Renal cortical epithelial cell (primary cell): Measurements from ENCODE around the gene CTIF. TPM values are rescaled to one million over a fixed set of nuclear protein-coding genes. Genes with fewer than 3 reads are reported as not detected.
"Not testable (repeated sequence)": the region's sequence is repeated elsewhere in the genome, so short reads cannot be mapped to it uniquely, and the experiment has no call there.

Source experiments
- DNase-seq: peaks from one replicate; pipeline ENCODE4 v3.0.0-alpha.2; 2011; ENCODE audit warnings: low read depth
- total RNA-seq: library from RNA; depleted of rRNA; stranded (reverse); fragments of >200 nt; gene quantifications from 2 replicates; pipeline ENCODE4 v1.2.3, GENCODE V29; 2014

CTIF gene
- total RNA-seq, 1 donor from 2014 or later = 25.8 TPM

DNA sequence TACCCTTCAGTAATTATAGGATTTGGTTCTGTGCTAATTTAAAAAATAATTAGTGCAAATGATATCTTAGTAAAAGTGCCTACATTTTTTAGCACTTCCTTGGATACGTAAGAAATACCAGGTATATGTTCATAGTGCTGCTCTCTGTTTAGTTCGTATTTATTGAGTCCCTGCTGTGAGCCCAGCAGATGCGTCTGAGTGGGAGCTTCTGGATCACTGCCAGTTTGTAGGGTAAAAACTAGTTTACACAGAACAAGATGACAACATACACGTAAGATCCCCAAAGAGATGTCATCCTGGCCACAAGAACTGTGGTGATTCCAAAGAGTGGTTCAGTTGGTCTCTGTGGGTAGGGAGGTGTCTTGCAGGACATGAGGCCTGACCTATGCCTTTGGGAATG, 103.2 kb downstream of the CTIF start:
- no peak for DNase-seq

DNA sequence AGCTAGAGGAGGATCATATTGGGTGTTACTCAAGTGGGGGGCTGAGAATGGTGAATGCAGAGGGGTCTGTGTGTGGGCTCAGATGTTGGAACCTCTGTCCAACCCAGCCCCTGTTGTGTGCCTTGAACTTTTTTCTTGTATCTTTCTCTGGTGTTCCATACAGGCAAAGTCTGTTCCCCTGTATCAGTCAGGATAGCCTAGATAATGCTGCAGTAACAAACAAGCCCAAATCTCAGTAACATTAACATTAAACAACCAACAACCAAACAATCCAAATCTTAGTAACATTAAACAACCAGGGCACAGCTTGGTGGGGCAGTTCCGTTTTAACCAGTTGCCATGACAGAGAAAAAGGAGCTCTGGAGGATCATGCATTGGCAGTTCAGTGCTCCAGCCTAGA, 103.7 kb downstream of the CTIF start:
- DNase-seq = no peak

DNA sequence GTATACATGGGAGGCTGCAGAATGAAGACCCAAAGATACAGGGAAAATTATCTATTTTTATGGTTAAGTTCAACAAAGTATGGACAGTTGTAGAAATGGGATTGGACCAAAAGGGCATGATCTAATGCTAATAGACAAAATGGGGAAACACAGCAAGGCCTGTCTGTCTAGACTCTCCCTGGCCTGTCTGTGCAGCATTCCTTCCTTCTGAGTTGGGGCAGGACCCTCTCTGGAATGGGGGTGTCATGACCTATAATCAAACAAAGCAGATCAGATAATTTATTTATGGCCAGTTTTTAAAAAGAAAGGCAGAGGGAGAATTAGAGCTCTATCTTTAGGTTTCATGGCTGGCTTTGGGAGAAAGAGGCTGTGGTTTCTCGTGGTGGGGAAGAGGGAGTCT, 104.4 kb downstream of the CTIF start:
- DNase-seq = no peak

DNA sequence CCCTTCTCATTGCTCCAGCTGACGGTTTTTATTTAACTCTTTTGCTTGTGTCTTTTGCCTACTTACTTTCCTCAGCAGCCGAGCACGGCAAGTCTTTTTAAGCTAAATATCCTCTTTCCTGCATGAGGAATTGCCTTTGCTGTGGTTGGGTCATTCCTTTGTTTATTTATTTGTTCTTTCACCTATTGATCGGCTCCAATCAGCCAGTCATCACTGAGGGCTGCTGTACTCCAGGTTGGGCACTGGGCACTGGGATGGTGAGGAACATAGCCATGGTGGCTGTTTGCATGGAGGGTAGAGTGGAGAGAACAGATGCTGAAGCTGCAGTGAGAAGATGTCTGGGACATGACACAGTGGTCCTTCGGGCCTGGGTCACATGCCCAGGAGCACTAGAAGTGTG, 105.2 kb downstream of the CTIF start:
- DNase-seq = no peak

DNA sequence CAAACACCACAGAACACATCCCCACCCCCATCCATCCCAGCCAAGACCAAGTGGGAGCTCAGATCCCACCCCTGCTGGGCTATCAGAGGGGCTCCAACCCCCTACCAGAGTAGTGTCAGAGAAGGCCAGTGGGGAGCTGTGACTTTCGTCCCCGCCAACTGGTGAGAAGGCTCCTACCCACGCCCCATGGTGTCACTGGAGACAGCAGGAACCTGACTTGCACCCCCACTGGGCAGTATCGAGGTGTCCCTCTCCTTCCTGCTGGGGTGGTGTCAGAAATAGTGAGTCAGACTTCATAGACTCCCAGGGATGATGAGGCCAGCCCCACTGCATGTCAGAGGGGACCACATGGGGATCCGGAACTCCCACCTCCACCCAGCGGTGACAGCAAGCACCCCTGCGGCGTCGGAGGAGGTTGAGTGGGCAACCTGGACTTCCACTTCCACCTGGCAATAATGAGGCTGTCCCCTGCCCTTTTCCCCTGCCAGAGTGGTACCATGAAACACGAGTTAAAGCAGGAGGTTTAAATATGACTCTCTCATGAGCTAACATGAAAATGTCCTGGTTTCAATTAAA, 106.7 kb downstream of the CTIF start:
- DNase-seq = no peak

DNA sequence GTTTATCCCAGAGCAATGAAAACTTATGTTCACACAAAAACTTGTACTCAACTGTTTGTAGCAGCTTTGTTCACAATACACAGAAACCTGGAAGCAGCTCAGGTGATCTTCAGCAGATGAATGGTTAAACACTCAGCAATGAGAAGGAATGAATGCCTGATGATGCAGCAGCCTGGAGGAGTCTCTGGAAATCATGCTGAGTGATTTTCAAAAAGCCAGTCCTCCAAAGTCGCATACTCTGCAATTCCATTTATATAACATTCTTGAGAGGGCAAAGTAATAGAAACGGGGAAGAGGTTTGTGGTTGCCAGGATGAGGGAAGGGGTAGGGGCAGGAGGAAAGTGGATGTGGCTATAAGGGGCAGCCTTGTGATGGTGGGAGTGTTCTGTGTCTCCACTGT, 108.1 kb downstream of the CTIF start:
- no peak for DNase-seq

DNA sequence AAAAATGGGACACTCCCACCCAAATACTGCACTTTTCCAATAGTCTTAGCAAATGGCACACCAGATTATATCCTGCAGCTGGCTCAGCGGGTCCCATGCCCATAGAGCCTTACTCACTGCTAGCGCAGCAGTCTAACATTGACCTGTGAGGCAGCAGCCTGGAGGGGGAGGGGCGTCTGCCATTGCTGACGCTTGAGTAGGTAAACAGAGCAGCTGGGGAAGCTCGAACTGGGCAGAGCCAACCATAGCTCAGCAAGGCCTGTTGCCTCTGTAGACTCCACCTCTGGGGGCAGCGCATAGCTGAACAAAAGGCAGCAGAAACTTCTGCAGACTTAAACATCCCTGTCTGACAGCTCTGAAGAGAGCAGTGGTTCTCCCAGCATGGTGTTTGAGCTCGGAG, 110.4 kb downstream of the CTIF start:
- no peak for DNase-seq

DNA sequence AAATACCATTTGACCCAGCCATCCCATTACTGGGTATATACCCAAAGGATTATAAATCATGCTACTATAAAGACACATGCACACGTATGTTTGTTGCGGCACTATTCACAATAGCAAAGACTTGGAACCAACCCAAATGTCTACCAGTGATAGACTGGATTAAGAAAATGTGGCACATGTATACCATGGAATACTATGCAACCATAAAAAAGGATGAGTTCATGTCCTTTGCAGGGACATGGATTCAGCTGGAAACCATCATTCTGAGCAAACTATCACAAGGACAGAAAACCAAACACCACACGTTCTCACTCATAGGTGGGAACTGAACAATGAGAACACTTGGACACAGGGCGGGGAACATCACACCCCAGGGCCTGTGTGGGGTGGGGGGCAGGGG, 115.8 kb downstream of the CTIF start:
- not testable (repeated sequence) for DNase-seq

DNA sequence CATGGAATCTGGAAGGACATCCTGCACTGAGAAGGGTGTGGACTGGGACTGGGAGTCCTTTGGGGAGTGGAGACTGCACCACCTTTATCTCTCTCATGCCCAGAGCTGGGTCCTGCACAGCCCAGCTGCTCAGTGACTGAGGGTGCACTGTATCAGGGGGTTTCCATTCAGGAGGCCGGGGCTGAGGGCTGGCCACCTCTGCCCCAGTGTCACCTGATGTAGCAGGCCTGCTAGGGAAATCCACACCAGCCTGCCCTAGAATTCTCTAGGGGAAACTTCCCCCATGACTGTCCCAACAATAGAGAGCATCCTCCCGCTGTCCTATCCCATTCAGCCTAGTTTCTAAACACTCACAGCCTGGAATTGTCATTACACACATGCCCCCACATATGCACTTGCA, 116.7 kb downstream of the CTIF start:
- DNase-seq = no peak

DNA sequence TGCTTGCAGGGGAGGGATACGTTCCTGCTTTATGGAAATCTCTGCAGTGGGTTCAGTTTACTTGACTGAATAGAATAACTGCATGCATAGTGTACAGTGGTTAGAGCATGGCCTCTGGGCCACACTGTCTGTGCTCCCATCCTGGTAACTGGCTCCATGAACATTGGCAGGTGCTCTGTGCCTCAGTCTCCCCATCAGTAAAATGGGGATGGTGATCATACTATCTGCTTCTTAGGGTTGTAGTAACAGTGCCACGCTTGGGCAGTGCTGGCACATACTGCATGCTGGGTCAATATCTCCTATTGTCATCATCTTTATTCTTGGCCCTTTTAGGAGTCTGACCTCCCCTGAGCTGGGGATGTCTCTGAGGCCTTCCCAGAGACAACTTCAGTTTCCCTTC, 117.3 kb downstream of the CTIF start:
- no peak for DNase-seq

DNA sequence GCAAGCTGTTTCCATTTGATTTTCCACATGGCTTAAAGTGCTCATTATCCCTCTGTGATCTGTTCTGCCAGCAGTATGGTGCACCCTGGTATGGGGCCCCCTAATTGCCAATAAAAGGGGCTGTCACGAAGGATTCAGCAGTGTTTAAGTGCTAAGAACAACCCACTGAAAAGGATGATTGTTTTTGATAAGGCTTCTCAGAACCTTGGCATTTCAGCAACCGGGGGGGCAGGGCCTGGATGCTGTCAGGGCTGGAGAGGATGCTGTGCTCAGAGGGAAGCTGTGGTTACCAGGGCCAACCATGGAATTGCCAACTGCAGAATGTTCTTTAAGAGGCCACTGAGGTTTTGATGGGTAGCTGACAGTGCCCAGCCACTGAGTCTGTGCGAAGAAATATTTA, 117.8 kb downstream of the CTIF start:
- DNase-seq = no peak

DNA sequence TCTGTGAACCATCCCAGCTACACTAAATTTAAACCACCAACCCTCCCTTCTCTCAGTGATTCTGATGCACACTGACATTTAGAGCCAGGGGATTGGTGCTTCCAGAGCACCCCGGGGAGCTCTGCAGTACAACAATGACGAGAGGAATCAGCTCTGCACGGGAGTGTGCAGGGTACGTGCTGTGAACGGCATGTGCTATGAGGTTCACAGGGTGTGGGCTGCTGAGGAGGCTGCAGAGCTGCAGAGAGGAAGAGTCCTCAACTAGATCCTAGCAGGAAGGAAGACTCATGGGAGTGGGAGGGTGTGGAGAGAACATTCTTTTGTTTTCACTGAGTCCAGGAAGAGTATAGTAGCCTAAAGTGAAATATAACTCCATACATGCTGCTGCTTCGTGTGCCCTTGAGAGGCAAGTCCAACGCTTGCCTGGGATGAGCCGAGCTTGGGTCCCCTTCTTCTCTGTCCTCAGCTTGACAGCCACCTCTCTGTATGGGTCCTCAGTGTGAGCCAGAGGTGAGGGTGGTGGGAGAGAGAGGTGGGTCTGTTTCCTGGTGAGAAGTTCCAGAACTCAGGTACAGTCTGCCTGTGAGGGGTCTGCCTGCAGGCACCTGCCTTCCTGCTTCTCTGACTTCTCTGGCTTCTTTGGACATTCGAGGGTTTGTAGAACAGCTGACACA, 118.8 kb downstream of the CTIF start:
- no peak for DNase-seq

DNA sequence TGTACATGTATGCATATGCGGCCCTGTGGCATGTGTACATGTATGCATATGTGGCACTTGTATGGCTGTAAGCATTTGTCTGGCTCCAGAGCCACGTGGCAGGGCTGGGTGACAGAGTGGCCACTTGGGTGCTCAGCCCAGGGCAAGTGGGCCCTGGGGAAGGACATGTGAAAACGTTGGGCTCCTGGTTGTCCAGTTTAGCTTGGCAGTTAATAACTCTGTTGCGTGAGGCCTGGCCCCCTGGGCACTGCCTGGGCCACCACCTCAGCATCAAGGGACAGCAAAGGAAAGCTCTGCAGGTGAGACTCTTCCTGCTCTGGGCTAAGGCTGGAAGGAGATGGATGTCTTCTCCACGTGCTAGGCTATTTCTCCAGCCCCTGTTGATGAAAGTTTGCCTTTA, 119.9 kb downstream of the CTIF start:
- DNase-seq = no peak

DNA sequence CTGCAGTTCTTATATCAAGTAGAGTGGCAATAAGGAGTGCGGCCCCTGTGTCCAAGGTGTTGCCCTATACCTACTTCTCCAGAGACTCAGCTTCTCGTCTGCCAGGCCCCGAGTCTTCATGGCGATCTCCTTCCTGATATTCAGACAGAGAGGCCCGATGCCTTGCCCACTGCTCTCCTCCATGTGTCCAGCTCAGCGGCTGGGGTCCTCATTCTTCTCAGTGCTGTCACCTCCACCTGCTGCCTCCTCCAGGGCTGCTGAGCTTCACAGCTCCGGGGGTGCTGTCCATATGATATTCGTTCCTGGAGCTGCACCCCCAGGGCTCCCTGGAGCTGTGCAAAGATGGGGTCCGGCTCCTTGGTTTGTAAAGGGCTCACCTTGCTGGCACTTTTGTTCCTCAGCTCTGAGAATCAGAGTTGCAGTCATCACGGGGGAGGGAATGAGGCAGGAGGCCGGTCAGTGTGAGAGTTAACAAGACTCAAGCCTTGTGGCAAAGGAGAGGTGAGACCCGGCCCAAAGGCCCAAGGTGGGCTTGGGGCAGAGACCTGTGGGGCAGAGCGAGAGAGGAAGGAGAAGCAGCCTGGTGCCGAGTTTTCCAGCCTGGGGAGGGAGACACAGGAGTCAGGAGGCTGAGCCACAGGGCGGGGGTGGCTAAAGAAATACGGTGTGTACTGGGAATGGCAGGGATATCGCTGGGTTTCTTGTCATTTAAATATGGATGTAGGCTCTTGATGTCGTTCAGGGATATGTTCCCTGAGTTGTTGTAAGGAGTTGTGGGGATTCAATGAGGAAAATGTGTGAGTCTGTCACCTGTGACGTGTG, 120.6 kb downstream of the CTIF start:
- no peak for DNase-seq

DNA sequence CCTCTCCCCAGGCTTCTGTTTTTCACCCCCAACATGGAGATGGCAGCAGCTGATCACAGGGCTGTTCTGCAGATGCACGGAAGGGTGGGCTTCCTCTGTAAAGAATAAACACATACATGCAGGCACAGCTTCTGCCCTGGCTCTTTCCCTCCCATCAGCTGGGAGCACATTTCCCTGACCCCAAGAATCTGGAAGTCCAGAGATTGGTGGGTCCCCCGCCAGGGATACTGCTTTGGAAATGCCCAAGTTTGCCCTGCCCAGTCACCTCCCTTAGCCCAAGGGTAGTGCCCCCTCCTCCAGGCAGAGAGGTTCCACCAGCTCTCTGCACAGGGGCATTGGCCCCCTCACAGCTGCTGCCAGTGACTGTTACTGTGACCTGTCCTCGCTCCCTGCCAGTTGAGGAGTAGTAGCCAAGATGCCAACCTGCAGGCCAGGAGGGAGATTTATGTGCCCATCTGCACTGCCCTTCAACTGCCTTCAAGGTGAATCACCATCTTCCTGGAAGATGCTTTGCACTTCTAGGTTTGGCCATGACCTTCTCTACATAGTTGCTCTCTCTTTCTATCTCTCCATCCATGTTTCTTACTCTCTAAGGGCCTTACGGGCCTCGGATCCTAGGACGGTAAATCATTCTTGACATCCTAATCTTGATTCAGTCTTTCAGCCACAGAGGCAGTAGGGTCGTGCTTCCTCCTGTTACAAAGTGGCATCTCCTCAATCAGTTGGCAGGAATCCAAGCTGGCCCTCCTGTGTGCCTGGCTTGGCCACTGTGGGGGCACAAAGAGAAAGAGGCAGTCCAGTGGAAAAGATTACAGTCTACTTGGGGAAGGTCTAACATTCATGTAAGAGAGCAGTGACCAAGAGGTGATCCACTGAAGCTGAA, 121.8 kb downstream of the CTIF start:
- DNase-seq = no peak

DNA sequence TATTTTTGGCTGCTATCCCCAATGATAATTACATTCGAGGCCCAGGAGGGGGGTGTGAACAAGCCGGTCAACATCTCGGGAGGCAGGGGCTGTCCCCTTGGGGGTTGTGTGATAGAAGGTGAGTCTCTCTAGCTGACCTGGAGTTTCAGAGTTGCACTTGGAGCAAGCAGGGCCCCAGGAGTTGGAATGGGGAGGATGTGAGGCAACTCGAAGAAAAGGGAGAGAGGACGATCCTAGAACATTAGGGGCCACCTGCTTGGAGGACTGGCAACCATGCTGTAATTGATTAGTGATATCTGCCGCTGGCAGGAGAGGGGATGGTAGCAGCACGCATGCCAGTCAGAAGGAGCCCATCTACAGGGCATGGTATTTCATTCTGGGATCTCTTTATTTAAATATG, 122.6 kb downstream of the CTIF start:
- no peak for DNase-seq

DNA sequence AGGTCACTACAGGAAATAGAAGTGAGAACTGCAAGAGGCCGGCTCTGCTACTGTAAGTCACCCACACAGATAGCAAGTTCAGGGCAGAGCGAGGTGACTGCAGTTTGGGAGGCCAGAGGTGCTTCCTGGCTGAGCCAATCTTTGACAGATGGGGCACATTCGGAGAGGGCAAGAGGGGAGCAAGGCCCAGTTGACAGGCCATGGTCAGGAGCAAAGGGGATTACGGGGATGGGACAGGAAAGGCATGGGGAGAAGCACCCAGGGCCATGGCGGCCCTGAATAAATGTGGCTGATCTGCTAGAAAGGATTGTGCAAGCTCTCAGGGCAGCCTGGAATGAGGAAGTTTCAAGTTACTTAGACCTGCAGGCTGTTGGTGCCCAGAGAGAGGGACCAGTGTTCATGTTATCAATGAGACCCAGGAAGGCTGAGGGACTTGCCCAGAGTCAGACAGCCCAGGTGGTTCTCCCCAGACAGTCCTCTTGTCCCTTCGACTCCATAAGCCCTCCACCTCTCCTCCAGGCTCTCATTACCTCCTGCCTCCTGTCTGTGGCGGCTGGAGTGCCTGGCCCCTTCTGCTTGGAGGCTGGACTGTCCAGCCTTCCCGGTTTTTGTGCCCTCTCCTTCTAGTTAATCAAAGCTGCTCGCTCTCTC, 123.3 kb downstream of the CTIF start:
- DNase-seq = peak; percentile 65

DNA sequence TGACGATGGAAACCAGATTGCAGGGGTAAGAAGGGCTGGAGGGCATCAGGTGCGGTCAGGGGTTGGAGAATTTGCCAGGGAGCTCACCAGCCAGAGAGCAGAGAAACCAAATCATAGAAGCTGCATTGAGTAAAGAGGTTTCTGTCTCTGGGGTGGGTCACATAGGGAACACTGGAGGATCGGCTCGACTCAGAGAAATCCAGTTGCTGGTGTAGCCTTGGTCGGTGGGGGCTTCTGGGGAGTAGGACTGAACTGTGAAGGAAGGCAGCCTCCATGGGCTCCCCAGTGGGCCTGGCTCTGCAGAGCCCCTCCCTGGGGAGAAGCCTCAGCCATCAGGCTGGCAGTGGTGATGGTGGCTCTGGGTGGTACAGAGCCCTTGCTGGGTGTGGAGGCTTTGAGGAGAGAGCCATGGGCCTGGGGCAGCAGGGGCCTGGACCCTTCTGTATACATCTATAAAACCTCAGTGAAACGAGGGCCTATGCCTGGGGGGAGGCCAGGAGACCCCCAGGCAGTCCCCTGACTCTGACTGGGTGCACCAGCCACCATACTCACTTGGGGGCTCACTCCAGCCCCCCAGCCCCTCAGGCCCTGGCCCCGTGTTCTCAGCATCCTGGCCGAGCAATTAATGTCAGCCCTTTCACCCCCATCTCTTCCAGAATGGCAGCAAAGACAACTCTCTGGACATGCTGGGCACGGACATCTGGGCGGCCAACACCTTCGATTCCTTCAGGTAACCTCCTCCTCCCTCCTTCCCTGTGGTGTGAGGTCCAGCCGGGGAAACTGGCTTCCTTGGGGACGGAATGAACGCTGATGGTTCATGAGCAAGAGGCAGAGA, 124.5 kb downstream of the CTIF start:
- no peak for DNase-seq

DNA sequence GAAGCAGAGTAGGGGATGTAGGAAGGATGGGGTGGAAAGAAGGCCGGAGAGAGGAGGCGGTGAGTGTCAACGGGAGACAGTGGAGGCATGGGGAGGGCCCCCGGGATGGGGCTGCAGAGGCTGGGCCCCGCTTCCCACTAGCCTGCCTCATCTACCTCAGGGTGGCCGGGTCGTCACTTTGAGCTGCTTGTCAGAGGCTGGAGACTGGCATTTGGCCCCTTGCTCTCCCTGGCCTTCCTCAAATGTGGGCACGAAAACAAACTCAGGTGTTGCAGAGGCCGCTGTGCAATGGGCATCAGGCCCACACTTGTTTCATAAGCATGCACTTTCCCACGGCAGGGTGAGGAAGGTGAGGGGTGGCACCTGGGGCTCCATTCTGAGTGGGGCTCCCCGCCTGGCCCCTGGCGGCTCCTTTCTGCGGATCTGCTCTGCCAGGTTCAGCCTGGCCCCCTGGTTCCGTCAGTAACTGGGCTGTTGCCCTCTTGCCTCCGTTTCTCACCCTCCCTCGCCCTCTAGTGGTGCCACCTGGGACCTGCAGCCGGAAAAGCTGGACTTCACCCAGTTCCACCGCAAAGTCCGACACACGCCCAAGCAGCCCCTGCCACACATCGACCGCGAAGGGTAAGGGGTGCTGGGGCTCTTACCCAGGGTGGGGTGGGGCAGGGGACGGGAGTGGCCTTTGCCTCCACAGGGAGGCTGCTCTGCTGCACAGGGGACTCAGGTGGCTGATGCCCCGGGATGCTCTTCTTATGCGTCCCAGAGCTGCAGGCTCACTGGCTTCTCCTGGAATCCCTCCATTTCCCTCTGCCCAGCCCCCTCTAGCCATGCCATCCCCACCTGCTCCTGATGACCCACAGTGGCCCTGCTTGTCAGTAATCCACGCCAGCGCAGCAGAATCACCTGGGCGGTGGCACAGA, 125.4 kb downstream of the CTIF start:
- DNase-seq = peak; percentile 20

DNA sequence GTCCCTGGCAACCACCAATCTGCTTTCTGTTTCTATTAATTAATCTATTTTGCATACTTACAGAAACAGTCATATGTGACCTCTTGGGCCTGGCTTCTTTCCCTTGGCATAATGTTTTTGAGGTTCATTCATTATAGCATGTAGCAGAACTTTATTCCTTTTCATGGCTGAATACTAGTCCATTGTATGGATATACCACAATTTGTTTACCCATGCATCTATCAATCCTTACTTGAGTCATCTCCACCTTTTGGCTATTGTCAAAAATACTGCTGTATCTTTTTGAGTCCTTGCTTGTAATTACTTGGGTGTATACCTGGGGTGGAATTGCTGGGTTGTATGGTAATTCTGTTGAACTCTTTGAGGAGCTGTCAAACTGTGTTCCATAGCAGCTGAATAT, 126.8 kb downstream of the CTIF start:
- DNase-seq = no peak
